Measurements from ENCODE around the gene TRIM9.

TRIM9 gene

DNA sequence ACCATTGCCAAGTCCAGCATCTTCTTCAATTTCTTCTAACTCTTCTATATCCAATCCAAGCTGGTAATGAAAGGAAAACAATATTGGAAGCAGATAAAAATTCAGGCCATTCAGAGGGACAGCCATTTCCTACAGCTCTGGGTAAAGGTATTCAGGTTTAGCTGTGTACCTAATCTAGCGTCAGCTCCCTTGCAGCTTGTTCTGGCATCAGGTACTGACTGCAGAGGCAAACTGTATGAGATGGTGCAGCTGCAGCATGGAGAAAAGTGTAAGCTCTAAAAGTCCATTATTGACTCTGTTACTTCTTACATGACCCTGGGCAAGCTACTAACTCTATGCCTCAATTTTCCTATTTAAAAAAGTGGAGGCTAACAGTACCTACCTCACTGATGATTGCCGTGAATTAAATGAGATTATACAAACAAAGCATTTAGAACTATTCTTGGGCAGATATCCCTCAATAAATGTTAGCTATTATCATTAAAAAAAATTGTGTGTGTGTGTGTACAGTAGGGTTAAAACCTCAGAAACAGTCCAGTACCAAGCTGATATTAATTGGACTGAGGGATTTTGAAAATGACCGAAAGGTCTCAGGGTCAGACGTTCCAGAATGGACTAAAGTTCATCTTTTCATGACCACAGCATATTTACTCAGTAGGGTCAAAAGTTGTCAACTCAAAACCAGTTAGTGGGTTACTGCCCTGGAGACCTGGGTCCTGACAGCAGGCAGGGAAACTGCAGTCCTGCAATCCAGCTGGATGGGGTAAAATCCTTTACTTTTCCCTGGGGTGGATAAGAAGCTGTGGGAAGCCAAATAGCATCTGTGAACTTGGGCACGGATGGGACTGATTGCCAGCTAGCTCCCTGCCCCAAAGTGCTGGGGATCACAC, 159.5 kb downstream of the TRIM9 start:
- TF ChIP-seq ZFX (IDR thresholded peaks at IDR 0.05): no peak
- TF ChIP-seq, protein P1, sequence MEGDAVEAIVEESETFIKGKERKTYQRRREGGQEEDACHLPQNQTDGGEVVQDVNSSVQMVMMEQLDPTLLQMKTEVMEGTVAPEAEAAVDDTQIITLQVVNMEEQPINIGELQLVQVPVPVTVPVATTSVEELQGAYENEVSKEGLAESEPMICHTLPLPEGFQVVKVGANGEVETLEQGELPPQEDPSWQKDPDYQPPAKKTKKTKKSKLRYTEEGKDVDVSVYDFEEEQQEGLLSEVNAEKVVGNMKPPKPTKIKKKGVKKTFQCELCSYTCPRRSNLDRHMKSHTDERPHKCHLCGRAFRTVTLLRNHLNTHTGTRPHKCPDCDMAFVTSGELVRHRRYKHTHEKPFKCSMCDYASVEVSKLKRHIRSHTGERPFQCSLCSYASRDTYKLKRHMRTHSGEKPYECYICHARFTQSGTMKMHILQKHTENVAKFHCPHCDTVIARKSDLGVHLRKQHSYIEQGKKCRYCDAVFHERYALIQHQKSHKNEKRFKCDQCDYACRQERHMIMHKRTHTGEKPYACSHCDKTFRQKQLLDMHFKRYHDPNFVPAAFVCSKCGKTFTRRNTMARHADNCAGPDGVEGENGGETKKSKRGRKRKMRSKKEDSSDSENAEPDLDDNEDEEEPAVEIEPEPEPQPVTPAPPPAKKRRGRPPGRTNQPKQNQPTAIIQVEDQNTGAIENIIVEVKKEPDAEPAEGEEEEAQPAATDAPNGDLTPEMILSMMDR (conservative IDR thresholded peaks at IDR 0.05): no peak
- no peak overlapping the region for H3K27ac ChIP-seq

- TF ChIP-seq, protein P1 (conservative IDR thresholded peaks at IDR 0.05): no peak
- TF ChIP-seq ZFX (IDR thresholded peaks at IDR 0.05): no peak
- H3K27ac ChIP-seq: no peak overlapping the region
Measured at GRCh38 chr14:50932592-50933495, 162.1 kb downstream of the TRIM9 start.

DNA sequence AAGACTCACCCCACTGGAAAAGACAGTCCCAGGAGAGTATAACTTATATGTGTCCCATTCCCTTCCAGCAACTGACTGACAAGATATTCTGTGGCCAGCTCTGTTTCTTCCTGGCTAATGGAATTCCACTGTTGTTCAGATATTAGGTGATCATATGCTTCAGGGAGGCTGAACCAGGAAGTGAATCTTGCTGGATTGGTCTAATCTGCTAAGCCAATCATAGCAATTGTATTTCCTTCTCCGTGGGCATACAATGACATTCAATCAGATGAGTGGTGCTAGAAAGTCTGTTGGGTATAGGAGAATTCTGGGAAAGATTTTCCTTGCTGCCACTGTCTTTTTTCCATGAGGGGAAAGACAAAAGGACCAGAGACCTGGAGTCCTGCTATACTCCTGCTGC, 162.7 kb downstream of the TRIM9 start:
- H3K27ac ChIP-seq: no peak overlapping the region
- TF ChIP-seq ZFX (IDR thresholded peaks at IDR 0.05): no peak
- TF ChIP-seq, protein P1 (conservative IDR thresholded peaks at IDR 0.05): no peak

DNA sequence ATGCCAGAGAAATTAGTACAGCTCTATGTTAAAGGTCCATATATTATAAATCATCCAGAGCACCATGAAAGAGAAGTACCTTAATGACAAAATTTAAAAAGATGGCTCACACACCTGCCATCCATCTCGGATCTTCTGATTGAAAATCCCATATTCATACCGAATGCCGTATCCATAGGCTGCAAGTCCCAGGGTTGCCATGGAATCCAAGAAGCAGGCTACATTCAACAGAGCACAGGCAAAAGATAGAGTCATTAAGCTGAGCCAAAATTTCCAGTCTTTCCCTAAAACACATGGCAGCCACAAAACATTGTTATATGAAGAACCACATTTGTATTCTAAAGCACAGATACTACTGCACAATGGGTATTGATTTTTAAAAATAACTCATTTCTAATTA, 163.3 kb downstream of the TRIM9 start:
- H3K27ac ChIP-seq: no peak overlapping the region
- TF ChIP-seq, protein P1 (conservative IDR thresholded peaks at IDR 0.05): no peak
- no peak for TF ChIP-seq ZFX (IDR thresholded peaks at IDR 0.05)

DNA sequence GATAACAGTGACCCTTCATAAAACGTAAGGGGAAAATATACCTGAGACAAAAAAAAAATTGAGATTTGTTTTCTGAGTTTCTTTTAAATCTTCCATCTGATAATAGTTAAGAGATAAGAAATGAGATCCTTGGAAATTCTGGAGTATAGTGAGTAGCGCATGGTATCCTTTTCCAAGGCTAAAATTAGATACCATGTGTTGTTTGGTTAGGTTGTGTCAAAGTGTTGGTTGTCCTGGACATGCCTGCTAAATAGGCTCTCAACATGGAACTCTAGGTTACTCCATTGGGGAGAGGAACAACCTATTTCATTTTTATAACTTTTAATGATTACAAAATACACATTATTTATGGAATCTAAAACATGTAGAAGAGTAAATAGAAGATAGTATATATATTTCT, 165.4 kb downstream of the TRIM9 start:
- no peak for TF ChIP-seq ZFX (IDR thresholded peaks at IDR 0.05)
- TF ChIP-seq, protein P1 (conservative IDR thresholded peaks at IDR 0.05): no peak
- H3K27ac ChIP-seq: no peak overlapping the region

DNA sequence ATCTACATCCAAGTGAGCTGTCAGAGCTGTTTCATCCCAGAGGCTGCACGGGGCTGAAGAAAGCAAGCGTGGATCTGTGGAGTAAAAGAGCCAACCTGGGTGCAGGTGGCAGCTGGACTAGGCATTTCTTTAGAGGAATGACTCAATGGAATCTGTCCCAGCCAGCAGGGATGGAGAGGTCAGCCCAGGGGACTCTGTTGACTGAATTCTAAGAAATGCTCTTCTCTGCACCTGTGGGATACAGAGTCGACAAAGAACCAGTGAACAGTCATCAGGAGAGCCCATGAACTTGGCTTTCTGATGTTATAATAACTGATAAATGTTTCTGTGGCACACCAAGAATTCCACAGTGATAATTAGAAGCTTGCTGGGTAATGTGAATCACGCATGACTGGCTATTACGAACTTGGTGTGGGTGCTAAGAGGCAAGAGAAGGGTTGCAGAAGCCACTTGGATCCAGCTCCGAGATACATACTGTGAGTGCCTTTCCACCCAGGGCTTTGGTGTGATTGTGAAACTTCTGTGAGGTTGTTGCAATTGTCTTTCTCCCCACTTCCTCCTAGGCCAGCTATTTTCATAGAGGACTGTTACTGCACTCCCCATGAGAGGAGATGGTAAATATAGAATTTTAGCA, 166.8 kb downstream of the TRIM9 start:
- H3K27ac ChIP-seq: no peak overlapping the region
- no peak for TF ChIP-seq ZFX (IDR thresholded peaks at IDR 0.05)
- TF ChIP-seq, protein P1 (conservative IDR thresholded peaks at IDR 0.05): no peak
